ENCODE measurements around the gene SDCCAG8.

SDCCAG8 gene

DNA sequence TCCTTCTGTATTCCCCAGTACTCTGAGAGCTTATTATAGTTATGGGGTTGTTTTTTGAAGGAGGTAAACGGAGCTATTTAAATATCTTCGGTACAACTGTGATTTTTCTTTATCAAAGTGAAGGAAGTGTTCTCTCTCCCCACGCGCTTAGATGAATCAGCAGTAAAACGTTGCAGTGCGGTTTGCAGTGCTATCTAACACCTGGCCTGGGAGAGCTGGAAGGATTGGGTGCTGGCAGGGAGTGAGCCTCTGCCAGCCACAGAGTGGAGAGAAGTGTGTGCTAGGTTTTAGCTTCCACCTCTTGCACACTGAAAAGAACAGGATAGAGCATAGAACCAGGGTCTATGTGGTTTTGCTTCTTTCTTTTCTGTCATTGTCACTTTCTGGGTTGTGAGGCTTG is 165.9 kb downstream of the SDCCAG8 start:
- Histone ChIP-seq H3K79me2 (ENCODE audit: insufficient read depth, low read depth) (no peaks in the 10 kb centered on the region), H3K9ac (peak overlapping the region; percentile 57; the same call in 1 of the 2 replicates), H3K36me3 (ENCODE audit: insufficient read depth) (no peaks in the 10 kb centered on the region), H3K4me3 (IDR thresholded peaks at IDR 0.05; ENCODE audit: insufficient read depth, low read depth, low read length) (no peak overlapping the region), H3K4me2 (peak overlapping the region; percentile 70), H3K27me3 (ENCODE audit: insufficient read depth, low read depth) (no peaks in the 10 kb centered on the region), H4K20me1 (ENCODE audit: insufficient read depth) (no peaks in the 10 kb centered on the region), H3K4me1 (ENCODE audit: low read depth, poor library complexity, severe bottlenecking) (peaks cover 40% of the 10 kb centered on the region), H2AFZ (ENCODE audit: low read depth) (peak overlapping the region; percentile 70), H3K27ac (peak overlapping the region; percentile 85)
- TF ChIP-seq, protein P1, sequence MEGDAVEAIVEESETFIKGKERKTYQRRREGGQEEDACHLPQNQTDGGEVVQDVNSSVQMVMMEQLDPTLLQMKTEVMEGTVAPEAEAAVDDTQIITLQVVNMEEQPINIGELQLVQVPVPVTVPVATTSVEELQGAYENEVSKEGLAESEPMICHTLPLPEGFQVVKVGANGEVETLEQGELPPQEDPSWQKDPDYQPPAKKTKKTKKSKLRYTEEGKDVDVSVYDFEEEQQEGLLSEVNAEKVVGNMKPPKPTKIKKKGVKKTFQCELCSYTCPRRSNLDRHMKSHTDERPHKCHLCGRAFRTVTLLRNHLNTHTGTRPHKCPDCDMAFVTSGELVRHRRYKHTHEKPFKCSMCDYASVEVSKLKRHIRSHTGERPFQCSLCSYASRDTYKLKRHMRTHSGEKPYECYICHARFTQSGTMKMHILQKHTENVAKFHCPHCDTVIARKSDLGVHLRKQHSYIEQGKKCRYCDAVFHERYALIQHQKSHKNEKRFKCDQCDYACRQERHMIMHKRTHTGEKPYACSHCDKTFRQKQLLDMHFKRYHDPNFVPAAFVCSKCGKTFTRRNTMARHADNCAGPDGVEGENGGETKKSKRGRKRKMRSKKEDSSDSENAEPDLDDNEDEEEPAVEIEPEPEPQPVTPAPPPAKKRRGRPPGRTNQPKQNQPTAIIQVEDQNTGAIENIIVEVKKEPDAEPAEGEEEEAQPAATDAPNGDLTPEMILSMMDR (conservative IDR thresholded peaks at IDR 0.05; ENCODE audit: low read depth, low read length): no peak

GRCh38 chr1:243422362-243422761 is 166.5 kb downstream of the SDCCAG8 start:
- H3K4me1 ChIP-seq (ENCODE audit: low read depth, poor library complexity, severe bottlenecking): peaks cover 35% of the 10 kb centered on the region
- H3K27me3 ChIP-seq (ENCODE audit: insufficient read depth, low read depth): no peaks in the 10 kb centered on the region
- peak overlapping the region; percentile 70; the same call in 1 of the 2 replicates for H2AFZ ChIP-seq (ENCODE audit: low read depth)
- peak overlapping the region; percentile 85 for H3K27ac ChIP-seq
- TF ChIP-seq, protein P1 (conservative IDR thresholded peaks at IDR 0.05; ENCODE audit: low read depth, low read length): no peak
- peak overlapping the region; percentile 70 for H3K4me2 ChIP-seq
- H3K79me2 ChIP-seq (ENCODE audit: insufficient read depth, low read depth): no peaks in the 10 kb centered on the region
- no peaks in the 10 kb centered on the region for H3K36me3 ChIP-seq (ENCODE audit: insufficient read depth)
- peak overlapping the region; percentile 57; the same call in 1 of the 2 replicates for H3K9ac ChIP-seq
- H4K20me1 ChIP-seq (ENCODE audit: insufficient read depth): no peaks in the 10 kb centered on the region
- H3K4me3 ChIP-seq (IDR thresholded peaks at IDR 0.05; ENCODE audit: insufficient read depth, low read depth, low read length): no peak overlapping the region

DNA sequence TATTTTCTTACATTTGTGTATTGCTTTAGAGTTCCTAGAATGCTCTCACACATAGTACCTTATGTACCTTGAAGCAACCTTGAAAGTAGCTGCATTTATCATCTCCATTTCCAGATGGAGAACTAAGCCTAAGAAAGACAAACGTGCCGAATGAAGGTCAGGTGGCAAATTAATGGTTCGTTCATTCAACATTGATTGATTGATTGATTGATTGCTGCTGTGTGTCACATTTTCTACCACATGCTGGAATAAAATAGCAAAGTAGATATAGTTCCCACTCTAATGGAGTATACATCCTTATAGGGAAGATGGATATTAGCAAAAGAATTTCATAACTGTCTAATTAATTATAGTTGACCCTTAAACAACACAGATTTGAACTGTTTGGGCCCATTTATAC is 172.2 kb downstream of the SDCCAG8 start:
- H3K4me1 ChIP-seq (ENCODE audit: low read depth, poor library complexity, severe bottlenecking): peaks cover 7% of the 10 kb centered on the region
- H3K27me3 ChIP-seq (ENCODE audit: insufficient read depth, low read depth): no peaks in the 10 kb centered on the region
- no peak overlapping the region for H2AFZ ChIP-seq (ENCODE audit: low read depth)
- H3K36me3 ChIP-seq (ENCODE audit: insufficient read depth): no peaks in the 10 kb centered on the region
- no peak overlapping the region for H3K4me3 ChIP-seq (IDR thresholded peaks at IDR 0.05; ENCODE audit: insufficient read depth, low read depth, low read length)
- no peaks in the 10 kb centered on the region for H4K20me1 ChIP-seq (ENCODE audit: insufficient read depth)
- H3K79me2 ChIP-seq (ENCODE audit: insufficient read depth, low read depth): no peaks in the 10 kb centered on the region
- TF ChIP-seq, protein P1 (conservative IDR thresholded peaks at IDR 0.05; ENCODE audit: low read depth, low read length): no peak
- no peak overlapping the region for H3K4me2 ChIP-seq
- H3K9ac ChIP-seq: no peak overlapping the region
- no peak overlapping the region for H3K27ac ChIP-seq

GRCh38 chr1:243428617-243429342 is 172.9 kb downstream of the SDCCAG8 start:
- no peak overlapping the region for H3K27ac ChIP-seq
- H3K27me3 ChIP-seq (ENCODE audit: insufficient read depth, low read depth): no peaks in the 10 kb centered on the region
- no peak overlapping the region for H2AFZ ChIP-seq (ENCODE audit: low read depth)
- no peaks in the 10 kb centered on the region for H3K36me3 ChIP-seq (ENCODE audit: insufficient read depth)
- no peak overlapping the region for H3K4me3 ChIP-seq (IDR thresholded peaks at IDR 0.05; ENCODE audit: insufficient read depth, low read depth, low read length)
- no peaks in the 10 kb centered on the region for H3K79me2 ChIP-seq (ENCODE audit: insufficient read depth, low read depth)
- H3K4me1 ChIP-seq (ENCODE audit: low read depth, poor library complexity, severe bottlenecking): peaks cover under 1% of the 10 kb centered on the region
- H3K4me2 ChIP-seq: no peak overlapping the region
- no peaks in the 10 kb centered on the region for H4K20me1 ChIP-seq (ENCODE audit: insufficient read depth)
- TF ChIP-seq, protein P1 (conservative IDR thresholded peaks at IDR 0.05; ENCODE audit: low read depth, low read length): no peak
- H3K9ac ChIP-seq: no peak overlapping the region

All from KMS-11 (cell line).